ENCODE results near the gene CCL7. TPM values are rescaled to one million over a fixed set of nuclear protein-coding genes. Genes with fewer than 3 reads are reported as not detected.
A peak's percentile ranks its signal among the peaks of the same experiment; 100 is the strongest.

The CCL7 gene
- total RNA-seq, 1 experiment from 2014 or later = not detected

GRCh38 chr17:34261568-34262337, 8.3 kb upstream of the CCL7 start:
- peaks cover 15% of the 10 kb centered on the region for H3K27me3 Mint-ChIP-seq (ENCODE audit: insufficient read depth, unreplicated experiment)
- H3K4me1 Mint-ChIP-seq (ENCODE audit: insufficient read depth, unreplicated experiment) = peaks cover 12% of the 10 kb centered on the region
- ChIA-PET POLR2A (no interaction called here), CTCF (no interaction called here)
- H3K36me3 Mint-ChIP-seq (ENCODE audit: insufficient read depth, unreplicated experiment) = no peaks in the 10 kb centered on the region
- no peak overlapping the region for H3K27ac Mint-ChIP-seq (ENCODE audit: low read depth, unreplicated experiment)
- no peak overlapping the region for H3K4me3 Mint-ChIP-seq (ENCODE audit: unreplicated experiment)
- DNase-seq (ENCODE audit: unreplicated experiment) = no peak
- no peak for TF ChIP-seq CTCF (IDR thresholded peaks at IDR 0.05; ENCODE audit: unreplicated experiment)
- no peaks in the 10 kb centered on the region for H3K9me3 Mint-ChIP-seq (ENCODE audit: unreplicated experiment)
- BruUV-seq (replicated peaks) = no TSS peak
- intact Hi-C loops (cut with micrococcal nuclease) = loop anchor here (10.0 kb wide), 1 partner anchor 57 kb away; no protein-coding TSS in a partner anchor

GRCh38 chr17:34265711-34266110, 4.3 kb upstream of the CCL7 start:
- H3K27ac Mint-ChIP-seq (ENCODE audit: low read depth, unreplicated experiment) = no peak overlapping the region
- BruUV-seq (replicated peaks) = no TSS peak
- H3K36me3 Mint-ChIP-seq (ENCODE audit: insufficient read depth, unreplicated experiment) = no peaks in the 10 kb centered on the region
- intact Hi-C loops (cut with micrococcal nuclease) = loop anchor here (10.0 kb wide), 1 partner anchor 61 kb away; no protein-coding TSS in a partner anchor
- ChIA-PET CTCF (interaction anchor here (0.6 kb wide), 1 partner anchor 10 kb away, joined by 3 read pairs; no protein-coding TSS in a partner anchor), POLR2A (no interaction called here)
- H3K4me3 Mint-ChIP-seq (ENCODE audit: unreplicated experiment) = no peak overlapping the region
- H3K4me1 Mint-ChIP-seq (ENCODE audit: insufficient read depth, unreplicated experiment) = peaks cover 6% of the 10 kb centered on the region
- TF ChIP-seq CTCF (IDR thresholded peaks at IDR 0.05; ENCODE audit: unreplicated experiment) = no peak
- H3K27me3 Mint-ChIP-seq (ENCODE audit: insufficient read depth, unreplicated experiment) = peaks cover 25% of the 10 kb centered on the region
- H3K9me3 Mint-ChIP-seq (ENCODE audit: unreplicated experiment) = no peaks in the 10 kb centered on the region
- DNase-seq (ENCODE audit: unreplicated experiment) = no peak

- Mint-ChIP-seq H3K27me3 (ENCODE audit: insufficient read depth, unreplicated experiment) (peaks cover 25% of the 10 kb centered on the region), H3K27ac (ENCODE audit: low read depth, unreplicated experiment) (no peak overlapping the region), H3K9me3 (ENCODE audit: unreplicated experiment) (peaks cover 15% of the 10 kb centered on the region), H3K4me3 (ENCODE audit: unreplicated experiment) (no peak overlapping the region), H3K4me1 (ENCODE audit: insufficient read depth, unreplicated experiment) (peaks cover 6% of the 10 kb centered on the region), H3K36me3 (ENCODE audit: insufficient read depth, unreplicated experiment) (no peaks in the 10 kb centered on the region)
- DNase-seq (ENCODE audit: unreplicated experiment) = peak; percentile 21
- TF ChIP-seq CTCF (IDR thresholded peaks at IDR 0.05; ENCODE audit: unreplicated experiment) = no peak
- intact Hi-C loops (cut with micrococcal nuclease) = no loop called here
- no TSS peak for BruUV-seq (replicated peaks)
- POLR2A ChIA-PET = interaction anchor here (0.6 kb wide), 1 partner anchor 760 kb away, joined by 4 read pairs; no protein-coding TSS in a partner anchor
- CTCF ChIA-PET = interaction anchor here (0.6 to 0.7 kb wide), 2 partner anchors 55 to 998 kb away, joined by 3 to 4 read pairs; no protein-coding TSS in a partner anchor
Measured at GRCh38 chr17:34275881-34276280, 5.9 kb downstream of the CCL7 start.

GRCh38 chr17:34276826-34277225, 6.8 kb downstream of the CCL7 start:
- POLR2A ChIA-PET = no interaction called here
- Mint-ChIP-seq H3K4me3 (ENCODE audit: unreplicated experiment) (no peak overlapping the region), H3K36me3 (ENCODE audit: insufficient read depth, unreplicated experiment) (no peaks in the 10 kb centered on the region), H3K4me1 (ENCODE audit: insufficient read depth, unreplicated experiment) (peaks cover 6% of the 10 kb centered on the region), H3K27ac (ENCODE audit: low read depth, unreplicated experiment) (no peak overlapping the region), H3K27me3 (ENCODE audit: insufficient read depth, unreplicated experiment) (peaks cover 34% of the 10 kb centered on the region), H3K9me3 (ENCODE audit: unreplicated experiment) (peaks cover 15% of the 10 kb centered on the region)
- DNase-seq (ENCODE audit: unreplicated experiment) = no peak
- CTCF ChIA-PET = interaction anchor here (1.1 kb wide), 1 partner anchor 62 kb away, joined by 3 read pairs; no protein-coding TSS in a partner anchor
- no TSS peak for BruUV-seq (replicated peaks)
- intact Hi-C loops (cut with micrococcal nuclease) = no loop called here
- no peak for TF ChIP-seq CTCF (IDR thresholded peaks at IDR 0.05; ENCODE audit: unreplicated experiment)
